OCI-LY1 (cell line): ENCODE data around the gene SPRN.
"Not testable (repeated sequence)": the region's sequence is repeated elsewhere in the genome, so short reads cannot be mapped to it uniquely, and the experiment has no call there.

Source experiments
- H2AFZ ChIP-seq: fragments of 200-600 bp; sonication (generic), shearing (Covaris generic); 2 replicates; pipeline ENCODE4 v1.6.0; 2014; ENCODE audit warnings: antibody characterized with exemption, mild to moderate bottlenecking, low read length
- H3F3A ChIP-seq: fragments of 200-600 bp; sonication (generic), shearing (Covaris generic); 2 replicates; pipeline ENCODE4 v1.6.0; 2014; ENCODE audit warnings: mild to moderate bottlenecking, antibody characterized with exemption, low read length, moderate library complexity; ENCODE audit not compliant: insufficient read depth
- H3K27ac ChIP-seq: fragments of 200-600 bp; sonication (generic); 2 replicates; pipeline ENCODE4 v1.5.1; 2014; ENCODE audit warnings: low read length, mixed run types, mild to moderate bottlenecking, low read depth; ENCODE audit not compliant: poor library complexity, severe bottlenecking
- H3K27me3 ChIP-seq: fragments of 200-600 bp; sonication (generic); 2 replicates; pipeline ENCODE4 v1.6.0; 2014; ENCODE audit warnings: antibody characterized with exemption, mild to moderate bottlenecking, low read length, moderate library complexity; ENCODE audit not compliant: insufficient read depth
- H3K36me3 ChIP-seq: fragments of 200-600 bp; sonication (generic); 2 replicates; pipeline ENCODE4 v1.6.1; 2014; ENCODE audit warnings: mild to moderate bottlenecking, antibody characterized with exemption, low read length, moderate library complexity, mixed read lengths; ENCODE audit not compliant: insufficient read depth
- H3K4me1 ChIP-seq: fragments of 200-600 bp; sonication (generic); 2 replicates; pipeline ENCODE4 v1.5.1; 2014; ENCODE audit warnings: mild to moderate bottlenecking, low read length, moderate library complexity; ENCODE audit not compliant: insufficient read depth, severe bottlenecking
- H3K4me2 ChIP-seq: fragments of 200-600 bp; sonication (generic), shearing (Covaris generic); 2 replicates; pipeline ENCODE4 v1.6.1; 2014; ENCODE audit warnings: low read length
- H3K4me3 ChIP-seq: fragments of 200-600 bp; sonication (generic); 2 replicates; pipeline ENCODE4 v1.5.1; 2014; ENCODE audit warnings: low read length, low read depth, mild to moderate bottlenecking, mixed read lengths; ENCODE audit not compliant: poor library complexity, severe bottlenecking
- H3K79me2 ChIP-seq: fragments of 200-600 bp; shearing (Covaris generic); 2 replicates; pipeline ENCODE4 v1.6.1; 2016; ENCODE audit warnings: mixed run types, low read length, mixed read lengths; ENCODE audit not compliant: insufficient read depth
- H3K9ac ChIP-seq: fragments of 200-600 bp; sonication (generic), shearing (Covaris generic); 2 replicates; pipeline ENCODE4 v1.6.1; 2014; ENCODE audit warnings: mild to moderate bottlenecking, low read length, mixed read lengths
- H3K9me2 ChIP-seq: fragments of 200-600 bp; sonication (generic), shearing (Covaris generic); 2 replicates; pipeline ENCODE4 v1.6.1; 2014; ENCODE audit warnings: low read depth, mild to moderate bottlenecking, low read length, mixed read lengths
- H3K9me3 ChIP-seq: fragments of 200-600 bp; shearing (Covaris generic); 2 replicates; pipeline ENCODE4 v1.6.1; 2014; ENCODE audit warnings: low read length, mixed read lengths
- H4K20me1 ChIP-seq: fragments of 200-600 bp; sonication (generic), shearing (Covaris generic); 2 replicates; pipeline ENCODE4 v1.6.0; 2016; ENCODE audit warnings: mild to moderate bottlenecking, low read length; ENCODE audit not compliant: insufficient read depth
- CTCF ChIP-seq: fragments of 200-600 bp; sonication (generic), shearing (Covaris generic); IDR thresholded peaks from 2 replicates; pipeline ENCODE4 v1.5.1; 2017; ENCODE audit warnings: mild to moderate bottlenecking, antibody characterized with exemption, low read length, moderate library complexity, mixed read lengths
- EZH2 ChIP-seq: fragments of 200-600 bp; sonication (generic), shearing (Covaris generic); IDR thresholded peaks from 2 replicates; pipeline ENCODE4 v1.8.0; 2017; ENCODE audit warnings: borderline replicate concordance, mixed run types, mild to moderate bottlenecking, antibody characterized with exemption, low read length, moderate library complexity, mixed read lengths

SPRN gene

GRCh38 chr10:133419211-133419950 lies 5.0 kb downstream of the SPRN start:
- H3K4me2 ChIP-seq: no peak overlapping the region
- TF ChIP-seq CTCF (no peak), EZH2 (no peak)

GRCh38 chr10:133418289-133418993 lies 6.0 kb downstream of the SPRN start:
- no peaks in the 10 kb centered on the region for H3K27me3 ChIP-seq
- H4K20me1 ChIP-seq: no peaks in the 10 kb centered on the region
- no peak overlapping the region for H3K4me2 ChIP-seq
- no peak overlapping the region for H3K9ac ChIP-seq
- H3K27ac ChIP-seq: no peak overlapping the region
- TF ChIP-seq EZH2 (no peak), CTCF (no peak)
- H3K36me3 ChIP-seq: peaks cover 55% of the 10 kb centered on the region
- no peaks in the 10 kb centered on the region for H3K79me2 ChIP-seq
- H3K4me1 ChIP-seq: no peaks in the 10 kb centered on the region
- no peaks in the 10 kb centered on the region for H3K9me2 ChIP-seq
- H2AFZ ChIP-seq: no peak overlapping the region
- H3K4me3 ChIP-seq: no peak overlapping the region
- H3K9me3 ChIP-seq: peaks cover 4% of the 10 kb centered on the region; the same call in 1 of the 2 replicates
- no peaks in the 10 kb centered on the region for H3F3A ChIP-seq

More at GRCh38 chr10:133419211-133419950, 5.0 kb downstream of the SPRN start:
- no peaks in the 10 kb centered on the region for H3F3A ChIP-seq
- H3K27me3 ChIP-seq: no peaks in the 10 kb centered on the region
- H3K4me1 ChIP-seq: no peaks in the 10 kb centered on the region
- peaks cover 4% of the 10 kb centered on the region; the same call in 1 of the 2 replicates for H3K9me3 ChIP-seq
- H2AFZ ChIP-seq: no peak overlapping the region
- H3K27ac ChIP-seq: no peak overlapping the region
- no peaks in the 10 kb centered on the region for H3K79me2 ChIP-seq
- H3K9ac ChIP-seq: no peak overlapping the region
- peaks cover 51% of the 10 kb centered on the region for H3K36me3 ChIP-seq
- H3K9me2 ChIP-seq: no peaks in the 10 kb centered on the region
- no peaks in the 10 kb centered on the region for H4K20me1 ChIP-seq
- no peak overlapping the region for H3K4me3 ChIP-seq

GRCh38 chr10:133415752-133416151 lies 8.7 kb downstream of the SPRN start:
- Histone ChIP-seq H3K9me3 (peaks cover 24% of the 10 kb centered on the region), H3F3A (no peaks in the 10 kb centered on the region), H4K20me1 (no peaks in the 10 kb centered on the region), H3K4me3 (no peak overlapping the region), H3K9me2 (no peaks in the 10 kb centered on the region), H2AFZ (no peak overlapping the region), H3K4me2 (no peak overlapping the region), H3K36me3 (peaks cover 70% of the 10 kb centered on the region), H3K9ac (no peak overlapping the region), H3K4me1 (no peaks in the 10 kb centered on the region), H3K27ac (no peak overlapping the region), H3K79me2 (peaks cover 4% of the 10 kb centered on the region; the same call in 1 of the 2 replicates), H3K27me3 (no peaks in the 10 kb centered on the region)
- TF ChIP-seq CTCF (no peak), EZH2 (no peak)

- H3K9me3 ChIP-seq: peaks cover 28% of the 10 kb centered on the region
- not testable (repeated sequence) for H4K20me1 ChIP-seq, H3K27me3 ChIP-seq, H3K9me2 ChIP-seq, H3F3A ChIP-seq, H3K9ac ChIP-seq, H3K4me3 ChIP-seq, H3K4me1 ChIP-seq, H3K27ac ChIP-seq, H2AFZ ChIP-seq, H3K4me2 ChIP-seq
- peaks cover 71% of the 10 kb centered on the region for H3K36me3 ChIP-seq
- H3K79me2 ChIP-seq: peaks cover 17% of the 10 kb centered on the region
These were observed 10.0 kb downstream of the SPRN start for GRCh38 chr10:133414401-133414800.
